IPS-15b (cell line): ENCODE data around the gene ADAMTS15.

Experiments used
- H3K27me3 ChIP-seq: one replicate; pipeline ENCODE4 v1.6.1; 2013; ENCODE audit warnings: low read length; ENCODE audit not compliant: control insufficient read depth, insufficient read depth
- H3K36me3 ChIP-seq: one replicate; pipeline ENCODE4 v1.6.1; 2013; ENCODE audit warnings: low read length; ENCODE audit not compliant: control insufficient read depth, insufficient read depth
- H3K4me1 ChIP-seq: one replicate; pipeline ENCODE4 v1.6.1; 2013; ENCODE audit warnings: mild to moderate bottlenecking, low read length; ENCODE audit not compliant: control insufficient read depth, insufficient read depth
- H3K4me3 ChIP-seq: one replicate; pipeline ENCODE4 v1.5.1; 2013; ENCODE audit warnings: low read depth, low read length
- H3K9ac ChIP-seq: one replicate; pipeline ENCODE4 v1.6.1; 2013; ENCODE audit warnings: low read depth, mild to moderate bottlenecking, low read length
- H3K9me3 ChIP-seq: one replicate; pipeline ENCODE4 v1.6.1; 2013; ENCODE audit warnings: mild to moderate bottlenecking, low read length; ENCODE audit not compliant: control insufficient read depth, insufficient read depth

Gene ADAMTS15

GRCh38 chr11:130471731-130472433 lies 23.4 kb downstream of the ADAMTS15 start:
- Histone ChIP-seq H3K9me3 (no peaks in the 10 kb centered on the region), H3K27me3 (no peaks in the 10 kb centered on the region), H3K36me3 (no peaks in the 10 kb centered on the region), H3K4me1 (no peaks in the 10 kb centered on the region), H3K4me3 (no peak overlapping the region), H3K9ac (no peak overlapping the region)

GRCh38 chr11:130472434-130472961 lies 24.1 kb downstream of the ADAMTS15 start:
- H3K4me1 ChIP-seq, result no peaks in the 10 kb centered on the region
- no peak overlapping the region for H3K4me3 ChIP-seq
- H3K27me3 ChIP-seq, result no peaks in the 10 kb centered on the region
- H3K36me3 ChIP-seq, result no peaks in the 10 kb centered on the region
- H3K9ac ChIP-seq, result no peak overlapping the region
- no peaks in the 10 kb centered on the region for H3K9me3 ChIP-seq

GRCh38 chr11:130473056-130473794 lies 24.8 kb downstream of the ADAMTS15 start:
- Histone ChIP-seq H3K27me3 (no peaks in the 10 kb centered on the region), H3K4me3 (no peak overlapping the region)

GRCh38 chr11:130473795-130474377 lies 25.4 kb downstream of the ADAMTS15 start:
- Histone ChIP-seq H3K36me3 (no peaks in the 10 kb centered on the region), H3K4me3 (no peak overlapping the region), H3K9ac (no peak overlapping the region), H3K27me3 (no peaks in the 10 kb centered on the region), H3K9me3 (no peaks in the 10 kb centered on the region), H3K4me1 (no peaks in the 10 kb centered on the region)

More at GRCh38 chr11:130473056-130473794, 24.8 kb downstream of the ADAMTS15 start:
- H3K36me3 ChIP-seq, result no peaks in the 10 kb centered on the region
- no peaks in the 10 kb centered on the region for H3K4me1 ChIP-seq
- no peak overlapping the region for H3K9ac ChIP-seq
- no peaks in the 10 kb centered on the region for H3K9me3 ChIP-seq

GRCh38 chr11:130474637-130475400 lies 26.4 kb downstream of the ADAMTS15 start:
- Histone ChIP-seq H3K4me3 (no peak overlapping the region), H3K9me3 (no peaks in the 10 kb centered on the region), H3K27me3 (no peaks in the 10 kb centered on the region), H3K36me3 (no peaks in the 10 kb centered on the region), H3K4me1 (no peaks in the 10 kb centered on the region), H3K9ac (no peak overlapping the region)

- Histone ChIP-seq H3K9me3 (no peaks in the 10 kb centered on the region), H3K27me3 (no peaks in the 10 kb centered on the region), H3K4me3 (no peak overlapping the region), H3K9ac (no peak overlapping the region), H3K4me1 (no peaks in the 10 kb centered on the region), H3K36me3 (no peaks in the 10 kb centered on the region)
These were observed 27.1 kb downstream of the ADAMTS15 start for GRCh38 chr11:130475426-130476053.

- Histone ChIP-seq H3K4me3 (no peak overlapping the region), H3K4me1 (no peaks in the 10 kb centered on the region), H3K36me3 (no peaks in the 10 kb centered on the region), H3K9ac (no peak overlapping the region), H3K27me3 (no peaks in the 10 kb centered on the region), H3K9me3 (no peaks in the 10 kb centered on the region)
These were observed 27.9 kb downstream of the ADAMTS15 start for GRCh38 chr11:130476200-130476921.

GRCh38 chr11:130476922-130477491 lies 28.6 kb downstream of the ADAMTS15 start:
- H3K4me1 ChIP-seq, result no peaks in the 10 kb centered on the region
- H3K36me3 ChIP-seq, result no peaks in the 10 kb centered on the region
- H3K9me3 ChIP-seq, result no peaks in the 10 kb centered on the region
- H3K9ac ChIP-seq, result no peak overlapping the region
- H3K4me3 ChIP-seq, result no peak overlapping the region
- no peaks in the 10 kb centered on the region for H3K27me3 ChIP-seq

- Histone ChIP-seq H3K9me3 (no peaks in the 10 kb centered on the region), H3K9ac (no peak overlapping the region), H3K4me1 (no peaks in the 10 kb centered on the region), H3K36me3 (no peaks in the 10 kb centered on the region), H3K27me3 (no peaks in the 10 kb centered on the region), H3K4me3 (no peak overlapping the region)
These were observed 29.2 kb downstream of the ADAMTS15 start for GRCh38 chr11:130477586-130478203.

- Histone ChIP-seq H3K36me3 (no peaks in the 10 kb centered on the region), H3K9me3 (no peaks in the 10 kb centered on the region), H3K4me1 (no peaks in the 10 kb centered on the region), H3K9ac (no peak overlapping the region), H3K4me3 (no peak overlapping the region), H3K27me3 (no peaks in the 10 kb centered on the region)
These were observed 29.8 kb downstream of the ADAMTS15 start for GRCh38 chr11:130478204-130478701.
